Prostate gland (tissue), 2 donors: ENCODE measurements around the gene SRRM4.
"Not testable (repeated sequence)": the region's sequence is repeated elsewhere in the genome, so short reads cannot be mapped to it uniquely, and the experiment has no call there.

Source experiments
- POLR2A ChIP-seq: fragments of 450-650 bp; IDR thresholded peaks from one replicate; pipeline ENCODE4 v1.6.1; 2016; ENCODE audit warnings: antibody characterized with exemption, mild to moderate bottlenecking
- POLR2AphosphoS5 ChIP-seq: sonication (generic); formaldehyde crosslinking; IDR thresholded peaks from one replicate; pipeline ENCODE4 v1.6.1; 2017; ENCODE audit warnings: antibody characterized with exemption
- TF ChIP-seq, protein P1 (sequence below), 4 experiments: fragments of 200-600 bp in 2 of 4; fragments of 450-650 bp in 2 of 4; sonication (generic) in 2 of 4; IDR thresholded peaks; 1 replicate in 3 of 4; 2 replicates in 1 of 4; pipeline ENCODE4 v1.5.1; 2016 to 2019; ENCODE audit warnings: antibody characterized with exemption in 4 of 4, mild to moderate bottlenecking in 2 of 4, moderate library complexity in 2 of 4

DNA sequence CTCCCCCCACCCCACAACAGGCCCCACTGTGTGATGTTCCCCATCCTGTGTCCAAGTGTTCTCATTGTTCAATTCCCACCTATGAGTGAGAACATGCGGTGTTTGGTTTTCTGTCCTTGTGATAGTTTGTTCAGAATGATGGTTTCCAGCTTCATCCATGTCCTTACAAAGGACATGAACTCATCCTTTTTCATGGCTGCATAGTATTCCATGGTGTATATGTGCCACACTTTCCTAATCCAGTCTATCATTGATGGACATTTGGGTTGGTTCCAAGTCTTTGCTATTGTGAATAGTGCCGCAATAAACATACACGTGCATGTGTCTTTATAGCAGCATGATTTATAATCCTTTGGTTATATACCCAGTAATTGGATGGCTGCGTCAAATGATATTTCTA is 123.6 kb downstream of the SRRM4 start:
- TF ChIP-seq, protein P1, sequence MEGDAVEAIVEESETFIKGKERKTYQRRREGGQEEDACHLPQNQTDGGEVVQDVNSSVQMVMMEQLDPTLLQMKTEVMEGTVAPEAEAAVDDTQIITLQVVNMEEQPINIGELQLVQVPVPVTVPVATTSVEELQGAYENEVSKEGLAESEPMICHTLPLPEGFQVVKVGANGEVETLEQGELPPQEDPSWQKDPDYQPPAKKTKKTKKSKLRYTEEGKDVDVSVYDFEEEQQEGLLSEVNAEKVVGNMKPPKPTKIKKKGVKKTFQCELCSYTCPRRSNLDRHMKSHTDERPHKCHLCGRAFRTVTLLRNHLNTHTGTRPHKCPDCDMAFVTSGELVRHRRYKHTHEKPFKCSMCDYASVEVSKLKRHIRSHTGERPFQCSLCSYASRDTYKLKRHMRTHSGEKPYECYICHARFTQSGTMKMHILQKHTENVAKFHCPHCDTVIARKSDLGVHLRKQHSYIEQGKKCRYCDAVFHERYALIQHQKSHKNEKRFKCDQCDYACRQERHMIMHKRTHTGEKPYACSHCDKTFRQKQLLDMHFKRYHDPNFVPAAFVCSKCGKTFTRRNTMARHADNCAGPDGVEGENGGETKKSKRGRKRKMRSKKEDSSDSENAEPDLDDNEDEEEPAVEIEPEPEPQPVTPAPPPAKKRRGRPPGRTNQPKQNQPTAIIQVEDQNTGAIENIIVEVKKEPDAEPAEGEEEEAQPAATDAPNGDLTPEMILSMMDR (IDR thresholded peaks at IDR 0.05), result not testable (repeated sequence)
- not testable (repeated sequence) for TF ChIP-seq POLR2A, POLR2AphosphoS5
